NAMALWA (cell line): Measurements from ENCODE around the gene SON.
"Not testable (repeated sequence)": the region's sequence is repeated elsewhere in the genome, so short reads cannot be mapped to it uniquely, and the experiment has no call there.

Experiments used
- DNase-seq: peaks from one replicate; pipeline ENCODE4 v3.0.0-alpha.2; 2015; ENCODE audit warnings: low spot score

SON gene

GRCh38 chr21:33542640-33543504 is at the start of gene SON:
Gene SON (plus strand): TSS chr21:33543038. CDS start chr21:33543093, 55 bp downstream.
- peak; percentile 99 for DNase-seq

- no peak for DNase-seq
Measured at GRCh38 chr21:33493756-33494155, 49.1 kb upstream of the SON start.

- no peak for DNase-seq
Measured at GRCh38 chr21:33495743-33496142, 47.1 kb upstream of the SON start.

- DNase-seq, result peak; percentile 24
Measured at GRCh38 chr21:33496345-33496744, 46.5 kb upstream of the SON start.

GRCh38 chr21:33505833-33506232 is 37.0 kb upstream of the SON start:
- no peak for DNase-seq

- not testable (repeated sequence) for DNase-seq
Measured at GRCh38 chr21:33507003-33507402, 35.8 kb upstream of the SON start.

- DNase-seq, result no peak
Measured at GRCh38 chr21:33510826-33511225, 32.0 kb upstream of the SON start.

- no peak for DNase-seq
Measured at GRCh38 chr21:33511639-33512038, 31.2 kb upstream of the SON start.

- DNase-seq, result no peak
Measured at GRCh38 chr21:33512481-33512880, 30.4 kb upstream of the SON start.

- DNase-seq, result no peak
Measured at GRCh38 chr21:33514229-33514628, 28.6 kb upstream of the SON start.

- no peak for DNase-seq
Measured at GRCh38 chr21:33518899-33519298, 23.9 kb upstream of the SON start.

GRCh38 chr21:33522297-33522952 is 20.4 kb upstream of the SON start:
- DNase-seq, result no peak

- DNase-seq, result no peak
Measured at GRCh38 chr21:33522953-33523349, 19.9 kb upstream of the SON start.

- no peak for DNase-seq
Measured at GRCh38 chr21:33531007-33531406, 11.8 kb upstream of the SON start.

GRCh38 chr21:33537212-33537611 is 5.6 kb upstream of the SON start:
- DNase-seq, result no peak

GRCh38 chr21:33539616-33540015 is 3.2 kb upstream of the SON start:
- DNase-seq, result no peak

- peak; percentile 32 for DNase-seq
Measured at GRCh38 chr21:33540711-33541104, 2.1 kb upstream of the SON start.

GRCh38 chr21:33541105-33541711 is 1.6 kb upstream of the SON start:
- peak; percentile 65 for DNase-seq

- DNase-seq, result peak; percentile 91
Measured at GRCh38 chr21:33541756-33542639, 840 bp upstream of the SON start, which contains the start of gene GART. Gene GART (minus strand): TSS chr21:33542117. CDS start chr21:33539315, 2,802 bp downstream.

GRCh38 chr21:33543505-33544129 is 779 bp downstream of the SON start:
- DNase-seq, result peak; percentile 56

GRCh38 chr21:33544451-33545195 is 1.8 kb downstream of the SON start:
- no peak for DNase-seq
